ENCODE results near the gene BARHL2.

The BARHL2 gene

GRCh38 chr1:90716552-90717355 is at the start of gene BARHL2:
Gene BARHL2 (minus strand): TSS chr1:90717302. CDS start chr1:90717195, 107 bp downstream.
- no peak for DNase-seq

GRCh38 chr1:90763930-90764329 is 46.8 kb upstream of the BARHL2 start:
- no peak for DNase-seq

- DNase-seq: no peak
These were observed 46.4 kb upstream of the BARHL2 start for GRCh38 chr1:90763506-90763905.

GRCh38 chr1:90761781-90762589 is 44.9 kb upstream of the BARHL2 start:
- no peak for DNase-seq

- DNase-seq: no peak
These were observed 44.1 kb upstream of the BARHL2 start for GRCh38 chr1:90761156-90761555.

GRCh38 chr1:90753556-90753955 is 36.5 kb upstream of the BARHL2 start:
- DNase-seq: no peak

- DNase-seq: no peak
These were observed 31.6 kb upstream of the BARHL2 start for GRCh38 chr1:90748668-90749067.

- no peak for DNase-seq
These were observed 29.8 kb upstream of the BARHL2 start for GRCh38 chr1:90746857-90747256.

- no peak for DNase-seq
These were observed 28.9 kb upstream of the BARHL2 start for GRCh38 chr1:90745972-90746371.

- no peak for DNase-seq
These were observed 15.0 kb upstream of the BARHL2 start for GRCh38 chr1:90732136-90732535.

GRCh38 chr1:90731382-90732050 is 14.4 kb upstream of the BARHL2 start:
- DNase-seq: no peak

GRCh38 chr1:90730243-90731022 is 13.3 kb upstream of the BARHL2 start:
- no peak for DNase-seq

GRCh38 chr1:90729504-90730242 is 12.6 kb upstream of the BARHL2 start:
- DNase-seq: no peak

- no peak for DNase-seq
These were observed 11.6 kb upstream of the BARHL2 start for GRCh38 chr1:90728502-90729287.

GRCh38 chr1:90727917-90728501 is 10.9 kb upstream of the BARHL2 start:
- DNase-seq: no peak

GRCh38 chr1:90726986-90727480 is 9.9 kb upstream of the BARHL2 start:
- no peak for DNase-seq

- no peak for DNase-seq
These were observed 9.4 kb upstream of the BARHL2 start for GRCh38 chr1:90726425-90726985.

GRCh38 chr1:90725657-90726424 is 8.7 kb upstream of the BARHL2 start:
- DNase-seq: no peak

GRCh38 chr1:90724926-90725656 is 8.0 kb upstream of the BARHL2 start:
- DNase-seq: no peak

Data from NCI-H187 (cell line).